Measurements from ENCODE around the gene FRZB.

FRZB gene

DNA sequence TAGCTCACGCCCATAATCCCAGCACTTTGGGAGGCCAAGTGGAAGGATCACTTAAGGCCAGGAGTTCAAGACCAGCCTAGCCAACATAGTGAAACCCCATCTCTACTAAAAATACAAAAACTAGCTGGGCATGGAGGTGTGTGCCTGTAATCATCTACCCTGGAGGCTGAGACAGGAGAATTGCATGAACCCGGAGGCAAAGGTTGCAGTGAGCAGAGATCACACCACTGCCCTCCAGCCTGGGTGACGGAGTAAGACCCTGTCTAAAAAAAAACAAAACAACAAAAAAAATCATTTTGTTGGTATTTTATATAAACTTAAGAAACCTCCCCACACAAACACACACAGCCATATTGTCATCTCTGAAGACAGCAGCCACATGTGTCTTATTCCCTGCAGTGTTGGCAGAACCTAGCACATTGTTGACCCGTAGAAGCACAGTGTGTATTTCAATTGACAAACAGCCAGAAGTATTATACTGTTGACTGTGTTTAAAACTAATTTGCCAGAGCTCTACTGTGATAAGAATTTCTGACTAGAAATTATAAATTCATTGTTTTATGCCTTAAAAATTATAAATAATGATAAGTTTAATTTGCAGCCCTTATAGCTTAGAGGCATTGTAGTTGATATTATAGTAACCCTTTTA is 82.3 kb downstream of the FRZB start:
- Mint-ChIP-seq H3K36me3 (ENCODE audit: insufficient read depth) (no peaks in the 10 kb centered on the region), H3K4me1 (ENCODE audit: low read depth in 2 of 2) (no peaks in the 10 kb centered on the region), H3K4me3 (no peak overlapping the region), H3K27ac (no peak overlapping the region), H3K27me3 (no peaks in the 10 kb centered on the region), H3K9me3 (no peaks in the 10 kb centered on the region)
- DNase-seq (no peak), ATAC-seq (replicated peaks) (no peak)
